AG09319 (cell line): ENCODE results near the gene FARS2.
A peak's percentile ranks its signal among the peaks of the same experiment; 100 is the strongest.

Experiments used
- DNase-seq: peaks from one replicate; pipeline ENCODE4 v3.0.0-alpha.2; 2010; ENCODE audit warnings: low read depth; ENCODE audit errors: extremely low read depth
- TF ChIP-seq, protein P1 (sequence below): IDR thresholded peaks from 2 replicates; pipeline ENCODE4 v1.5.1; 2011; ENCODE audit warnings: low read depth, mild to moderate bottlenecking, inconsistent platforms, low read length, moderate library complexity

The FARS2 gene

GRCh38 chr6:5763407-5763806 is 502.1 kb downstream of the FARS2 start:
- TF ChIP-seq, protein P1, sequence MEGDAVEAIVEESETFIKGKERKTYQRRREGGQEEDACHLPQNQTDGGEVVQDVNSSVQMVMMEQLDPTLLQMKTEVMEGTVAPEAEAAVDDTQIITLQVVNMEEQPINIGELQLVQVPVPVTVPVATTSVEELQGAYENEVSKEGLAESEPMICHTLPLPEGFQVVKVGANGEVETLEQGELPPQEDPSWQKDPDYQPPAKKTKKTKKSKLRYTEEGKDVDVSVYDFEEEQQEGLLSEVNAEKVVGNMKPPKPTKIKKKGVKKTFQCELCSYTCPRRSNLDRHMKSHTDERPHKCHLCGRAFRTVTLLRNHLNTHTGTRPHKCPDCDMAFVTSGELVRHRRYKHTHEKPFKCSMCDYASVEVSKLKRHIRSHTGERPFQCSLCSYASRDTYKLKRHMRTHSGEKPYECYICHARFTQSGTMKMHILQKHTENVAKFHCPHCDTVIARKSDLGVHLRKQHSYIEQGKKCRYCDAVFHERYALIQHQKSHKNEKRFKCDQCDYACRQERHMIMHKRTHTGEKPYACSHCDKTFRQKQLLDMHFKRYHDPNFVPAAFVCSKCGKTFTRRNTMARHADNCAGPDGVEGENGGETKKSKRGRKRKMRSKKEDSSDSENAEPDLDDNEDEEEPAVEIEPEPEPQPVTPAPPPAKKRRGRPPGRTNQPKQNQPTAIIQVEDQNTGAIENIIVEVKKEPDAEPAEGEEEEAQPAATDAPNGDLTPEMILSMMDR: no peak
- no peak for DNase-seq

DNA sequence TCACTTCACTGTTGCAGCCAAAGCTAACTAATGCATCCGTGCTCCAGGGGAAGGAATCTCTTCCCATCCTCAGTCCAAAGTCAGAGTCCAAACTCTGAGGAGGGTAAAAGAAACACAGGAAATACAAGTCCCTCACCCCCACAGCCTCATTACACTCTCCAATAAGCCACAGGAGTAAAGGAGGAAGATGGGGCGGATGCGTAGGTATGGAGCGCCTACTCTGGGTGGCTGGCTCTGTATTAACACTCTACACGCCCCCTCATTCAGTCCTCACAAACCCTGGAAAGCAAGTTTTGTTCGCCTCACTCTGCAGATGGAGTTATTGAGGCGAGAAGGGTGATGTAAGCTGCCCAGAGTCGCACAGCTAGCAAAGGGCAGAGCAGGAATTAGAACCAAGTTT is 502.6 kb downstream of the FARS2 start:
- TF ChIP-seq, protein P1: no peak
- DNase-seq: no peak

- DNase-seq: no peak
- TF ChIP-seq, protein P1: no peak
These were observed 503.2 kb downstream of the FARS2 start for GRCh38 chr6:5764401-5764955.

DNA sequence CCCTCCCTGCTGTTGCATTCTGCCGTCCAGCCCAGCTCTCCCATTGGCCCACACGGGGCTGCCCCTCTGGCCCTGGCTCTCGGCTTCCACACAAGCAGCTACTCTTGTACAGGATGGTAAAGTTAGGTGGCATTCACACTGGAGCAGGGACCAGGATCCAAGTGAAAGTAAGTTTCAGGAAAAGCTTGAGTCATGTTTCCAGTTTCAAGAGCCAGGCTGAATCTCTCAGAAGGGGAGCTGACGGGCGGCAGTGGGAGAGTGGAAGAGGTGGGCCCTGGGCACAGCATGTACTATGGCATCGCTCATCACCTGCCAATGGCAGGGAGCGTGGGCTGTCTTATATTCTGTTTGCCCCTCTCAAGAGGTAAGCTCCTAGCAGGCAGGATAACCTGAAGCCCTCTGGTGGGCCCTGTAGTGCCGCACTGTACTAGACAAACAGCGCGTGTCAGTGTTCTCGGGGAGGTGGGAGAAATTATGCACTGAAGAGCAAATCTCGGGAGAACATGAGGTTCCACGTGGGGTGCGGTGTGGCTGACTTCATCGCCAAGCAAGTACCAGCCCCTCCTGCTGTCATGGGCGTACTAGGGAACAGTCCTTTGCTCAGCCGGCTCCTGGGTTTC is 503.9 kb downstream of the FARS2 start:
- no peak for DNase-seq

DNA sequence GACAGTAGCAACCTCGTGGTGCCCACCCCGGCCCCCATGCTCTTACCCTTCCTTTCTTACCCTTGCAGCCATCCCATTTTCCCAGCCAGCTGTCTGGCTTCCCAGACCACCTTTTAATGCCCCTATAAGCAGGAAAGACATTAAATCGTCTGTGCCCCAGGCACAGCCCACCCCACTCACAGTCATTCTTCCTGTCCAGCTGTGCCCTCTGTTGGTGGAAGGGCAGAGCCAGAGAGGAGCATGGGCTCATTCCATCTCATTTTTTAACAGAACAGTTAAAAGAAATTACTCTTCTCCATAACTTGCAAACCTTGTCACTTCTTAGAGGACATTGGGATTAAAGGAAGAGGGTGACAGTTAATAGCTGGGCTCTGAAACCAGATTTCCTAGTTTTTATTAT is 504.9 kb downstream of the FARS2 start:
- TF ChIP-seq, protein P1: peak; percentile 4
- DNase-seq: no peak

More for the DNA sequence above, 503.9 kb downstream of the FARS2 start:
- TF ChIP-seq, protein P1: no peak

DNA sequence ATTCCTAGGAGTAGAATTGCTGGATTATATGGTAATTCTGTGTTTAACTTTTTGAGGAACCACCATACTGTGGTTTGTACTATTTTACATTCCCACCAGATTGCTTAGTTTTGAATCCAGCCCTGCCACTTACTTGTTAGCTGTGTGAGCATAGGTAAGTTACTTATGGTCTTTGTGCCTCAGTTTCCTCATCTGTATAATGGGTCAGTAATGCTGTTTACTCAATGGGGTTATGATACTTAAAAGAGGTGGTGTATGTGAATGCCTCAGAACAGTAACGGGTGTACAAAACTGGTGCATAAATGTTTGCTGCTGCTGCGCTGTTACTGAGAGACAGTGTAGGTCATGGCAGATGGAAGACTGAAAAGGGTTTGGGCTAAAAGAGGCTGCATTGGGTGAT is 506.2 kb downstream of the FARS2 start:
- no peak for DNase-seq
- TF ChIP-seq, protein P1: no peak

- DNase-seq: no peak
- TF ChIP-seq, protein P1: no peak
These were observed 509.9 kb downstream of the FARS2 start for GRCh38 chr6:5771211-5771610.
